BE2C (cell line): Measurements from ENCODE around the gene LOXHD1.

ENCODE experiments used
- DNase-seq: peaks from one replicate; pipeline ENCODE4 v3.0.0-alpha.2; 2020
- H3K27me3 ChIP-seq: fragments of 250-450 bp; sonication (Bioruptor Pico); 2 replicates; pipeline ENCODE4 v1.5.1; 2020; ENCODE audit warnings: mild to moderate bottlenecking
- H3K36me3 ChIP-seq: fragments of 250-450 bp; sonication (Bioruptor Pico); 2 replicates; pipeline ENCODE4 v1.5.1; 2020; ENCODE audit warnings: mild to moderate bottlenecking
- H3K4me1 ChIP-seq: fragments of 250-450 bp; sonication (Bioruptor Pico); 2 replicates; pipeline ENCODE4 v1.5.1; 2020
- H3K4me3 ChIP-seq: 2 replicates; pipeline ENCODE4 v1.5.1; 2011; ENCODE audit warnings: low read depth, low read length
- H3K9me3 ChIP-seq: fragments of 250-450 bp; sonication (Bioruptor Pico); 2 replicates; pipeline ENCODE4 v1.5.1; 2020
- CTCF ChIP-seq: IDR thresholded peaks from 2 replicates; pipeline ENCODE4 v1.5.1; 2012; ENCODE audit warnings: mild to moderate bottlenecking, low read depth, low read length

The LOXHD1 gene

GRCh38 chr18:46625069-46625468 lies 32.0 kb downstream of the LOXHD1 start:
- no peaks in the 10 kb centered on the region for H3K9me3 ChIP-seq
- H3K27me3 ChIP-seq: no peaks in the 10 kb centered on the region
- DNase-seq: no peak
- TF ChIP-seq CTCF: no peak
- no peak overlapping the region for H3K4me3 ChIP-seq
- H3K4me1 ChIP-seq: no peaks in the 10 kb centered on the region
- H3K36me3 ChIP-seq: no peaks in the 10 kb centered on the region

GRCh38 chr18:46624127-46624526 lies 32.9 kb downstream of the LOXHD1 start:
- H3K4me3 ChIP-seq: no peak overlapping the region

GRCh38 chr18:46623541-46623940 lies 33.5 kb downstream of the LOXHD1 start:
- H3K4me1 ChIP-seq: no peaks in the 10 kb centered on the region
- no peak overlapping the region for H3K4me3 ChIP-seq
- peak; percentile 14 for DNase-seq
- no peaks in the 10 kb centered on the region for H3K9me3 ChIP-seq
- no peaks in the 10 kb centered on the region for H3K27me3 ChIP-seq
- no peaks in the 10 kb centered on the region for H3K36me3 ChIP-seq
- no peak for TF ChIP-seq CTCF

More at GRCh38 chr18:46624127-46624526, 32.9 kb downstream of the LOXHD1 start:
- H3K27me3 ChIP-seq: no peaks in the 10 kb centered on the region
- no peak for DNase-seq
- TF ChIP-seq CTCF: no peak
- no peaks in the 10 kb centered on the region for H3K36me3 ChIP-seq
- no peaks in the 10 kb centered on the region for H3K4me1 ChIP-seq
- no peaks in the 10 kb centered on the region for H3K9me3 ChIP-seq

GRCh38 chr18:46622999-46623398 lies 34.0 kb downstream of the LOXHD1 start:
- no peak for DNase-seq
- Histone ChIP-seq H3K9me3 (no peaks in the 10 kb centered on the region), H3K27me3 (no peaks in the 10 kb centered on the region), H3K4me1 (no peaks in the 10 kb centered on the region), H3K36me3 (no peaks in the 10 kb centered on the region), H3K4me3 (no peak overlapping the region)
- peak; percentile 15 for TF ChIP-seq CTCF

- Histone ChIP-seq H3K4me3 (no peak overlapping the region), H3K9me3 (no peaks in the 10 kb centered on the region), H3K27me3 (no peaks in the 10 kb centered on the region), H3K36me3 (no peaks in the 10 kb centered on the region), H3K4me1 (no peaks in the 10 kb centered on the region)
- TF ChIP-seq CTCF: no peak
- DNase-seq: no peak
Observed at GRCh38 chr18:46622451-46622850, 34.6 kb downstream of the LOXHD1 start.

- no peaks in the 10 kb centered on the region for H3K36me3 ChIP-seq
- H3K9me3 ChIP-seq: no peaks in the 10 kb centered on the region
- DNase-seq: no peak
- H3K4me3 ChIP-seq: no peak overlapping the region
- H3K27me3 ChIP-seq: no peaks in the 10 kb centered on the region
- no peaks in the 10 kb centered on the region for H3K4me1 ChIP-seq
- TF ChIP-seq CTCF: no peak
Observed at GRCh38 chr18:46621871-46622270, 35.1 kb downstream of the LOXHD1 start.
